A549 (cell line): ENCODE data around the gene CLHC1. TPM values are rescaled to one million over a fixed set of nuclear protein-coding genes. Genes with fewer than 3 reads are reported as not detected.

ENCODE experiments used
- ATAC-seq, 2 experiments: fragments of 200-7000 bp in 1 of 2; fragments of >200 bp in 1 of 2; cut with Nextera tagmentation in 1 of 2; cut with Tn5 transposase in 1 of 2; 3 replicates each; pipeline versions ENCODE4 v1.8.0 to v1.9.1; 2018 to 2020; ENCODE audit warnings: mild to moderate bottlenecking in 1 of 2, moderate library complexity in 1 of 2
- CTCF ChIA-PET: fragments of 300-600 bp; sonication (Branson Sonifier 250); formaldehyde crosslinking; extraction: SDS; loops from one replicate; lab custom pipeline; 2021; ENCODE audit warnings: antibody characterized with exemption, inconsistent platforms; lab: Yijun Ruan, JAX
- POLR2A ChIA-PET: fragments of 350-600 bp; formaldehyde crosslinking; extraction: SDS; loops from one replicate; lab custom pipeline; 2021; ENCODE audit warnings: antibody characterized with exemption, inconsistent platforms; lab: Yijun Ruan, JAX
- DNase-seq, 2 experiments: peaks; one replicate each; pipeline versions ENCODE4 v3.0.0 to v3.0.0-alpha.2; 2011 to 2016; ENCODE audit warnings: low read depth in 1 of 2, low spot score in 1 of 2
- FAIRE-seq: peaks from 2 replicates; lab custom pipeline; 2011; peaks lifted over from hg19 to GRCh38; lab: Jason Lieb, UNC
- H3K27ac ChIP-seq, 2 experiments: fragments of >200 bp; sonication (Bioruptor Twin); formaldehyde crosslinking; 3 replicates each; pipeline ENCODE4 v1.5.1; 2016 to 2017
- H3K4me1 ChIP-seq: fragments of >200 bp; sonication (Bioruptor Twin); formaldehyde crosslinking; 3 replicates; pipeline ENCODE4 v1.6.1; 2016
- H3K4me2 ChIP-seq: fragments of >200 bp; sonication (Bioruptor Twin); formaldehyde crosslinking; 3 replicates; pipeline ENCODE4 v1.6.1; 2016
- H3K4me3 ChIP-seq: fragments of >200 bp; sonication (Bioruptor Twin); formaldehyde crosslinking; 3 replicates; pipeline ENCODE4 v1.5.1; 2016
- H3K9me3 ChIP-seq: fragments of >200 bp; sonication (Bioruptor Twin); formaldehyde crosslinking; 3 replicates; pipeline ENCODE4 v1.6.1; 2016
- CBX8 ChIP-seq: fragments of 200-600 bp; sonication (generic); IDR thresholded peaks from 2 replicates; pipeline ENCODE4 v1.6.1; 2016
- CTCF ChIP-seq: fragments of >200 bp; sonication (Bioruptor Twin); formaldehyde crosslinking; IDR thresholded peaks from 3 replicates; pipeline ENCODE4 v1.5.1; 2016
- EHF ChIP-seq: fragments of 250-450 bp; sonication (Bioruptor Pico); IDR thresholded peaks from 2 replicates; pipeline ENCODE4 v1.5.0; 2020; ENCODE audit warnings: mild to moderate bottlenecking
- EHMT2 ChIP-seq: fragments of 200-600 bp; sonication (generic); IDR thresholded peaks from 2 replicates; pipeline ENCODE4 v1.6.1; 2016; ENCODE audit warnings: antibody characterized with exemption, low read depth, mild to moderate bottlenecking, moderate library complexity
- EP300 ChIP-seq, 2 experiments: fragments of >200 bp; sonication (Bioruptor Twin); formaldehyde crosslinking; IDR thresholded peaks; 2 replicates in 1 of 2; 3 replicates in 1 of 2; pipeline ENCODE4 v1.6.1; 2016 to 2017
- ESRRA ChIP-seq: fragments of 150-350 bp; IDR thresholded peaks from 2 replicates; pipeline ENCODE4 v1.6.1; 2014; ENCODE audit warnings: mild to moderate bottlenecking, low read length, borderline replicate concordance
- FOSB ChIP-seq: fragments of 250-450 bp; sonication (Bioruptor Pico); IDR thresholded peaks from 2 replicates; pipeline ENCODE4 v1.5.0; 2020; ENCODE audit warnings: mild to moderate bottlenecking, moderate library complexity
- GATA3 ChIP-seq: IDR thresholded peaks from 2 replicates; pipeline ENCODE4 v1.6.1; 2012; ENCODE audit warnings: borderline replicate concordance
- HEYL ChIP-seq: fragments of 250-450 bp; sonication (Bioruptor Pico); IDR thresholded peaks from 2 replicates; pipeline ENCODE4 v1.8.0; 2021; ENCODE audit warnings: mild to moderate bottlenecking, moderate library complexity
- HOXB13 ChIP-seq: fragments of 250-450 bp; sonication (Bioruptor Pico); IDR thresholded peaks from 2 replicates; pipeline ENCODE4 v1.5.0; 2020; ENCODE audit warnings: low read depth, mild to moderate bottlenecking, moderate library complexity
- JUN ChIP-seq, 2 experiments: fragments of >200 bp; sonication (Bioruptor Twin); formaldehyde crosslinking; IDR thresholded peaks; 2 replicates in 1 of 2; 3 replicates in 1 of 2; pipeline ENCODE4 v1.6.1; 2016 to 2017
- JUNB ChIP-seq: fragments of >200 bp; sonication (Bioruptor Twin); formaldehyde crosslinking; IDR thresholded peaks from 2 replicates; pipeline ENCODE4 v1.6.1; 2016
- KDM5A ChIP-seq: fragments of 200-600 bp; sonication (generic); IDR thresholded peaks from 2 replicates; pipeline ENCODE4 v1.6.1; 2016; ENCODE audit warnings: antibody characterized with exemption, mild to moderate bottlenecking
- MAFK ChIP-seq: fragments of 450-650 bp; IDR thresholded peaks from 2 replicates; pipeline ENCODE4 v1.6.1; 2014; ENCODE audit not compliant: partially characterized antibody
- MAZ ChIP-seq: fragments of 150-350 bp; IDR thresholded peaks from 2 replicates; pipeline ENCODE4 v1.6.1; 2014; ENCODE audit warnings: antibody characterized with exemption, low read depth, low read length, borderline replicate concordance
- MYC ChIP-seq: IDR thresholded peaks from 2 replicates; pipeline ENCODE4 v1.6.1; 2012; ENCODE audit warnings: mild to moderate bottlenecking, inconsistent platforms, low read length, improper control_type of control experiment, borderline replicate concordance
- NPAS2 ChIP-seq: fragments of 250-450 bp; sonication (Bioruptor Pico); IDR thresholded peaks from 2 replicates; pipeline ENCODE4 v1.8.0; 2022; ENCODE audit warnings: mild to moderate bottlenecking, moderate library complexity, borderline replicate concordance
- POLR2A ChIP-seq: IDR thresholded peaks from 2 replicates; pipeline ENCODE4 v1.6.1; 2012; ENCODE audit warnings: mild to moderate bottlenecking, low read length
- RAD21 ChIP-seq, 2 experiments: fragments of >200 bp in 1 of 2; sonication (Bioruptor Twin) in 1 of 2; formaldehyde crosslinking in 1 of 2; IDR thresholded peaks in 1 of 2; conservative IDR thresholded peaks in 1 of 2; 2 replicates in 1 of 2; 3 replicates in 1 of 2; pipeline ENCODE4 v1.6.1; 2012 to 2018; ENCODE audit warnings: inconsistent platforms in 1 of 2
- RCOR1 ChIP-seq: fragments of 150-350 bp; IDR thresholded peaks from 2 replicates; pipeline ENCODE4 v1.6.1; 2014; ENCODE audit warnings: antibody characterized with exemption, low read length, low read depth
- REST ChIP-seq: fragments of 200-600 bp; sonication (generic); IDR thresholded peaks from 2 replicates; pipeline ENCODE4 v1.6.1; 2016; ENCODE audit warnings: antibody characterized with exemption, mild to moderate bottlenecking, moderate library complexity
- SMC3 ChIP-seq: fragments of >200 bp; sonication (Bioruptor Twin); formaldehyde crosslinking; IDR thresholded peaks from 3 replicates; pipeline ENCODE4 v1.6.1; 2018; ENCODE audit warnings: inconsistent platforms
- TP53 ChIP-seq: fragments of 250-450 bp; sonication (Bioruptor Pico); IDR thresholded peaks from 2 replicates; pipeline ENCODE4 v1.5.0; 2021; ENCODE audit warnings: mild to moderate bottlenecking, moderate library complexity
- ZC3H11A ChIP-seq: fragments of 450-650 bp; IDR thresholded peaks from 2 replicates; pipeline ENCODE4 v1.6.1; 2014; ENCODE audit warnings: antibody characterized with exemption, mild to moderate bottlenecking
- ZFP36 ChIP-seq: fragments of 450-650 bp; IDR thresholded peaks from 2 replicates; pipeline ENCODE4 v1.6.1; 2014; ENCODE audit warnings: borderline replicate concordance; ENCODE audit not compliant: partially characterized antibody
- ZNF302 ChIP-seq: fragments of 250-450 bp; sonication (Bioruptor Pico); IDR thresholded peaks from 2 replicates; pipeline ENCODE4 v1.9.0; 2021; ENCODE audit warnings: inconsistent platforms, mild to moderate bottlenecking, moderate library complexity
- WGBS: methylation state at CpG from one replicate; pipeline ENCODE4 v1.1.6; 2017; ENCODE audit errors: missing lambda C conversion rate; 5-methylcytosine and 5-hydroxymethylcytosine counted together
- polyA plus RNA-seq, 4 experiments: library from polyadenylated mRNA; depleted of rRNA in 3 of 4; stranded (reverse); fragments of >200 nt; fragmentation: RNase III in 1 of 4; extraction: RNeasy Plus Mini Kit Qiagen cat#74134 plus additional on column Dnase treatment in 1 of 4; gene quantifications; 2 replicates in 3 of 4; 3 replicates in 1 of 4; pipeline ENCODE4 v1.2.3, GENCODE V29; 2011 to 2017
- TF ChIP-seq, protein P1 (sequence below): fragments of 150-350 bp; IDR thresholded peaks from 2 replicates; pipeline ENCODE4 v1.6.1; 2014; ENCODE audit warnings: low read depth, mild to moderate bottlenecking, low read length
- TF ChIP-seq, protein P2 (sequence below): fragments of >200 bp; sonication (Bioruptor Twin); formaldehyde crosslinking; IDR thresholded peaks from 2 replicates; pipeline ENCODE4 v1.6.1; 2016
- TF ChIP-seq, protein P3 (sequence below): fragments of 250-450 bp; sonication (Bioruptor Pico); IDR thresholded peaks from 2 replicates; pipeline ENCODE4 v1.5.0; 2020; ENCODE audit warnings: low read depth, mild to moderate bottlenecking, moderate library complexity

The CLHC1 gene
- polyA plus RNA-seq, 2 of the 4 experiments (the other 2 are of a cell fraction), result 3.2 to 8.5 TPM

GRCh38 chr2:55168221-55169154 lies 63.6 kb downstream of the CLHC1 start:
- ChIA-PET CTCF (interaction anchor here (0.6 to 17.5 kb wide), 76 partner anchors 10 to 1065 kb away, joined by 3 to 351 read pairs (median 5); partner anchors contain the start of genes RPS27A and RTN4), POLR2A (interaction anchor here (1.0 to 5.4 kb wide), 4 partner anchors 118 to 153 kb away, joined by 3 to 34 read pairs (median 4); partner anchors contain the start of gene RTN4)
- FAIRE-seq (peak; percentile 23), ATAC-seq (peak; percentile 81 to 84), DNase-seq (peak; percentile 69 to 77)
- Histone ChIP-seq H3K9me3 (no peaks in the 10 kb centered on the region), H3K4me1 (peaks cover 38% of the 10 kb centered on the region), H3K4me2 (peak overlapping the region; percentile 24; the same call in 1 of the 3 replicates), H3K4me3 (no peak overlapping the region), H3K27ac (peak overlapping the region; percentile 12 to 59; a peak in 4 of 6 replicates)
- TF ChIP-seq CBX8 (no peak), SMC3 (peak; percentile 99), JUN (IDR thresholded peaks at IDR 0.05) (no peak), ZFP36 (no peak), HOXB13 (CRISPR knock-in tag) (0 out of 2 replicates have a peak, but pooled peaks have one; percentile 18), TP53 (CRISPR knock-in tag) (no peak), NPAS2 (no peak), GATA3 (no peak), POLR2A (no peak), RAD21 (conservative IDR thresholded peaks at IDR 0.05 in 1 of 2, IDR thresholded peaks at IDR 0.05 in 1 of 2) (peak; percentile 98 to 99), MAFK (peak; percentile 10), KDM5A (no peak), CTCF (peak; percentile 98), HEYL (no peak)
- TF ChIP-seq, protein P1, sequence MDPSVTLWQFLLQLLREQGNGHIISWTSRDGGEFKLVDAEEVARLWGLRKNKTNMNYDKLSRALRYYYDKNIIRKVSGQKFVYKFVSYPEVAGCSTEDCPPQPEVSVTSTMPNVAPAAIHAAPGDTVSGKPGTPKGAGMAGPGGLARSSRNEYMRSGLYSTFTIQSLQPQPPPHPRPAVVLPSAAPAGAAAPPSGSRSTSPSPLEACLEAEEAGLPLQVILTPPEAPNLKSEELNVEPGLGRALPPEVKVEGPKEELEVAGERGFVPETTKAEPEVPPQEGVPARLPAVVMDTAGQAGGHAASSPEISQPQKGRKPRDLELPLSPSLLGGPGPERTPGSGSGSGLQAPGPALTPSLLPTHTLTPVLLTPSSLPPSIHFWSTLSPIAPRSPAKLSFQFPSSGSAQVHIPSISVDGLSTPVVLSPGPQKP, result no peak
- WGBS, result 43% methylated on average over 6 of the region's 6 CpGs

DNA sequence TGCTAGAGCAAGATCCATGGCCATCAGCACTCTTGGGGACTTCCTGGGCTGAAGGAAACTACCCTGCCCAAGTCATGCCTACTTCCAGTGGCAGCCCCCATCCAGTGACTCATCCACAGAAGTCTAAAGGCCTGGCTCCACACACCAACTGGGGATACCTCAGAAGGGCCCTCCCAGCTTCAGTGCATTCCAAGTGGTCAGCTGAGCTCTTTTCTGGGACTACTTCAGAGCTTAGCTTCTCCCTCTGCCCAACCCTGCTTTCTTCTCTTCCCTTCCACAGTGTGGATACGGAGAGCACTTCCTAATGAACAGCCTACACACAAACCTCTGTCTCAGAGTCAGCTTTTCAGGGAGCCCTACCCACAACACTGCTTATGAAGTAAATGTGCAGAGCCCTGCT lies 66.5 kb downstream of the CLHC1 start:
- ChIA-PET CTCF (interaction anchor here (0.8 to 17.5 kb wide), 9 partner anchors 12 to 1058 kb away, joined by 3 to 351 read pairs (median 127); partner anchors contain the start of gene RTN4), POLR2A (interaction anchor here (0.8 to 5.4 kb wide), 2 partner anchors 115 to 117 kb away, joined by 3 to 34 read pairs; partner anchors contain the start of gene RTN4)
- no peak overlapping the region for H3K4me3 ChIP-seq
- peak overlapping the region; percentile 7; the same call in 1 of the 3 replicates for H3K4me2 ChIP-seq
- ATAC-seq (peak in 1 of 2 experiments; percentile 50; a peak in 3 of 6 replicates), DNase-seq (no peak), FAIRE-seq (no peak)
- H3K4me1 ChIP-seq, result peaks cover 41% of the 10 kb centered on the region
- 88% methylated on average over 1 of the region's 1 CpG for WGBS
- H3K9me3 ChIP-seq, result no peaks in the 10 kb centered on the region
- H3K27ac ChIP-seq, result peak overlapping the region; percentile 0 to 41; a peak in 2 of 6 replicates
- TF ChIP-seq, protein P2, sequence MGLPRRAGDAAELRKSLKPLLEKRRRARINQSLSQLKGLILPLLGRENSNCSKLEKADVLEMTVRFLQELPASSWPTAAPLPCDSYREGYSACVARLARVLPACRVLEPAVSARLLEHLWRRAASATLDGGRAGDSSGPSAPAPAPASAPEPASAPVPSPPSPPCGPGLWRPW, result no peak
- TF ChIP-seq, protein P3, sequence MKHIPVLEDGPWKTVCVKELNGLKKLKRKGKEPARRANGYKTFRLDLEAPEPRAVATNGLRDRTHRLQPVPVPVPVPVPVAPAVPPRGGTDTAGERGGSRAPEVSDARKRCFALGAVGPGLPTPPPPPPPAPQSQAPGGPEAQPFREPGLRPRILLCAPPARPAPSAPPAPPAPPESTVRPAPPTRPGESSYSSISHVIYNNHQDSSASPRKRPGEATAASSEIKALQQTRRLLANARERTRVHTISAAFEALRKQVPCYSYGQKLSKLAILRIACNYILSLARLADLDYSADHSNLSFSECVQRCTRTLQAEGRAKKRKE (CRISPR knock-in tag), result no peak
- no peak for TF ChIP-seq JUNB
- TF ChIP-seq ESRRA, result no peak
- TF ChIP-seq ZNF302 (CRISPR knock-in tag), result no peak
- no peak for TF ChIP-seq ZFP36
- no peak for TF ChIP-seq MAZ
- no peak for TF ChIP-seq FOSB (CRISPR knock-in tag)
- TF ChIP-seq HOXB13 (CRISPR knock-in tag), result no peak
- no peak for TF ChIP-seq MYC
- no peak for TF ChIP-seq RCOR1
- TF ChIP-seq EHF (CRISPR knock-in tag), result no peak
- no peak for TF ChIP-seq EP300 (IDR thresholded peaks at IDR 0.05)
- no peak for TF ChIP-seq ZC3H11A
- no peak for TF ChIP-seq REST
- no peak for TF ChIP-seq SMC3
- no peak for TF ChIP-seq EHMT2
